Activated naive CD8-positive, alpha-beta T cell treated with anti-CD3 and anti-CD28 coated beads, Interleukin-2, amount 50 U/mL, for 24 hours (primary cell): ENCODE results near the gene KRT2.

ENCODE experiments used
- ATAC-seq: fragments of 150-1000 bp; cut with Tn5 transposase; one replicate; pipeline ENCODE4 v1.10.0; 2021
- DNase-seq: peaks from one replicate; pipeline ENCODE4 v3.0.0; 2021
- H3K27ac Mint-ChIP-seq: one replicate; pipeline ENCODE4 v1.8.0; 2021; ENCODE audit warnings: mild to moderate bottlenecking, mixed read lengths
- H3K27me3 Mint-ChIP-seq: one replicate; pipeline ENCODE4 v1.8.0; 2021; ENCODE audit warnings: mixed read lengths
- H3K36me3 Mint-ChIP-seq: one replicate; pipeline ENCODE4 v1.8.0; 2021; ENCODE audit warnings: low read depth, mixed read lengths
- H3K4me1 Mint-ChIP-seq: one replicate; pipeline ENCODE4 v1.8.0; 2021; ENCODE audit warnings: mixed read lengths
- H3K4me3 Mint-ChIP-seq: one replicate; pipeline ENCODE4 v1.8.0; 2021; ENCODE audit warnings: mild to moderate bottlenecking, moderate library complexity, mixed read lengths
- H3K9me3 Mint-ChIP-seq: one replicate; pipeline ENCODE4 v1.8.0; 2021; ENCODE audit warnings: mixed read lengths

The KRT2 gene

GRCh38 chr12:52663420-52663819 is 11.4 kb upstream of the KRT2 start:
- Mint-ChIP-seq H3K4me3 (no peak overlapping the region), H3K27ac (no peak overlapping the region), H3K9me3 (no peaks in the 10 kb centered on the region), H3K27me3 (no peaks in the 10 kb centered on the region), H3K36me3 (no peaks in the 10 kb centered on the region), H3K4me1 (peaks cover 7% of the 10 kb centered on the region)
- DNase-seq (no peak), ATAC-seq (no peak)

- no peaks in the 10 kb centered on the region for H3K36me3 Mint-ChIP-seq
- no peak overlapping the region for H3K27ac Mint-ChIP-seq
These were observed 10.9 kb upstream of the KRT2 start for GRCh38 chr12:52662918-52663229.

GRCh38 chr12:52662093-52662917 is 10.3 kb upstream of the KRT2 start:
- H3K27ac Mint-ChIP-seq, result no peak overlapping the region
- no peaks in the 10 kb centered on the region for H3K9me3 Mint-ChIP-seq
- no peaks in the 10 kb centered on the region for H3K27me3 Mint-ChIP-seq
- no peaks in the 10 kb centered on the region for H3K36me3 Mint-ChIP-seq
- DNase-seq, result no peak
- peaks cover 7% of the 10 kb centered on the region for H3K4me1 Mint-ChIP-seq
- H3K4me3 Mint-ChIP-seq, result no peak overlapping the region
- ATAC-seq, result no peak

More at GRCh38 chr12:52662918-52663229, 10.9 kb upstream of the KRT2 start:
- DNase-seq, result no peak
- no peak for ATAC-seq
- H3K9me3 Mint-ChIP-seq, result no peaks in the 10 kb centered on the region
- H3K27me3 Mint-ChIP-seq, result no peaks in the 10 kb centered on the region
- H3K4me1 Mint-ChIP-seq, result peaks cover 7% of the 10 kb centered on the region
- no peak overlapping the region for H3K4me3 Mint-ChIP-seq

DNA sequence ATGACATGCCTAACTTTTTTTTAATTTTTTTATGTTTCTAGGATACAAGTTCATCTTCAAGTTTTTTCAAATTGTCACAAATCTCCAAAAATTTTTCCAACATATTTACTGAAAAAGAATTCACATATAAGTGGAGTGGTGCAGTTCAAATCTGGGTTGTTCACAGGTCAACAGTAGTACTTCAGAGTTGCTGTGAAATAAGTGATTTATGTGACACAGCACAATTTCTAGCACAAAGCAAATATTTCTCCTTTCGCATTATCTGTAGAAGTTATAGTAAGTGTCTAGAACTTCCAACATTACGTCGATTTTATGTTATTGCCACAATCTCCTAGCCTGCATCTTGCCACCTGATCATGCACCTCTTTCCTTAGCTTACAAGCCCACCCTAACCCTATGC is 9.7 kb upstream of the KRT2 start:
- DNase-seq (no peak), ATAC-seq (no peak)
- no peaks in the 10 kb centered on the region for H3K9me3 Mint-ChIP-seq
- H3K4me1 Mint-ChIP-seq, result peaks cover 7% of the 10 kb centered on the region
- H3K27ac Mint-ChIP-seq, result no peak overlapping the region
- H3K4me3 Mint-ChIP-seq, result no peak overlapping the region
- no peaks in the 10 kb centered on the region for H3K27me3 Mint-ChIP-seq
- no peaks in the 10 kb centered on the region for H3K36me3 Mint-ChIP-seq

DNA sequence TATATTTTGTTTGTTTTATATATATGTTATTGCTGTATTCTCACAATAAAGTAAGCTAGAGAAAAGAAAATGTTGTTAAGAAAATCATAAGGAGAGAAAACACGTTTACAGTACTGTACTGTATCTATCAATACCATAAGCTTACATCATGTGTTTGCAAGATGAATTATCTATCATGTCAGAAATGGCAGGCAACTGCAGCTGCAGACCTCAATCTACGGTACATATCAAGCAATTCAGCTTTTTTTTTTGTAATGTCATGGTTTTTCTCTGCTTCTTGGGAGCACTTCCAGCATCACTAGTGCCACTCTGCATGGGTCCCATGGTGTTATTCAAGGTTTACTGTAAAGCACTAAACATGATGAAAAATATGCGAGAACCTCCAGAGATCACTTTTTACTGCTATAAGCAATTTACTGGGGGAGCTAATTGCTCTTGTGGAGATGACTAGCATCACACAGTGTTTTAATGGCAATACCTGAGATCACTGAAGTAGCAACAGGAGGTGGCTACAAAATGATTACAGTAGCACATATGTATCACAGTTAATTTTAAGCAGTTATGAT is 9.0 kb upstream of the KRT2 start:
- no peaks in the 10 kb centered on the region for H3K27me3 Mint-ChIP-seq
- ATAC-seq (no peak), DNase-seq (no peak)
- no peak overlapping the region for H3K27ac Mint-ChIP-seq
- no peaks in the 10 kb centered on the region for H3K36me3 Mint-ChIP-seq
- no peaks in the 10 kb centered on the region for H3K9me3 Mint-ChIP-seq
- H3K4me1 Mint-ChIP-seq, result peaks cover 7% of the 10 kb centered on the region
- no peak overlapping the region for H3K4me3 Mint-ChIP-seq

DNA sequence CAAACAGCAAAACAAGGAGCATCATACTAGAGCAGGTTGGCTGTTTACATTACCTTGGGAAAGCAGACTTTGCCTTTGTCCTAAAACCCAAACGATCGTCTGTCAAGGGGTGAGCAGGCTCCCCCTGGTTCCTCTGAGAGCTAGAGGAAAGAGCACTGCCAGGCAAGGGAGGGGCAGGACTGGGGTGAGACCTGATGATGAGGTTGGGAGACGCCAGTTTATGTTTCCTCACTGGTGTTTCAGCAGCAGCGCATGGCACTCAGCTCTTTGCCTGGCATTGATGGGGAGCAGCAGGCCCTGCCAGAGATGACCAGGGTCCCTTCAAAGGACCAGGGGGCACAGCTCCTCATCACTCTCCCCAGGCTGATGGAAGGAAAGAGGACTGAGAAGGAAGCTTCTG is 7.9 kb upstream of the KRT2 start:
- H3K4me3 Mint-ChIP-seq, result no peak overlapping the region
- no peaks in the 10 kb centered on the region for H3K36me3 Mint-ChIP-seq
- no peak overlapping the region for H3K27ac Mint-ChIP-seq
- ATAC-seq, result no peak
- DNase-seq, result no peak
- peaks cover 7% of the 10 kb centered on the region for H3K4me1 Mint-ChIP-seq
- no peaks in the 10 kb centered on the region for H3K27me3 Mint-ChIP-seq
- H3K9me3 Mint-ChIP-seq, result no peaks in the 10 kb centered on the region

- Mint-ChIP-seq H3K4me1 (peaks cover 7% of the 10 kb centered on the region), H3K4me3 (no peak overlapping the region), H3K9me3 (no peaks in the 10 kb centered on the region), H3K27ac (no peak overlapping the region), H3K36me3 (no peaks in the 10 kb centered on the region), H3K27me3 (no peaks in the 10 kb centered on the region)
- ATAC-seq (no peak), DNase-seq (no peak)
These were observed 7.4 kb upstream of the KRT2 start for GRCh38 chr12:52659395-52659794.

DNA sequence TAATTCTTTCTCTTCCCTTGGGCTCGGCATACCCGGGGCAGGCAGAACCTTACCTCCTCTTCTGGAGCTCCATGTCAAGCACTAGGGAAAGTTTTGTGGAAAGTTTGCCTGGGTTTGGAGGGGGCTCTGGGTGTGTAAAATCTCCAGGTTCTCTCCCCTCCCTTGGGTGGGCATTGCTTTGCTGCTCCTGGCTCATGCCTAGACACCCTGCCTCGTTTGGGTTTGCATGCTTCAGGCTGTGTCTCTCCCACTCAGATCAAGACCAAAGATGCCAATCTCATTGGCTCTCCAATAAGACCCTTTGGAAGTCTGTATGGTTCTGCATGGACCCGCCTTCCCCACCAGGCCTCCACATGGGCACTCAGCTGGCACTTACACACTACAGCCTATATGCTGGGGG is 6.2 kb upstream of the KRT2 start:
- Mint-ChIP-seq H3K4me3 (no peak overlapping the region), H3K27me3 (no peaks in the 10 kb centered on the region), H3K36me3 (no peaks in the 10 kb centered on the region), H3K4me1 (peaks cover 7% of the 10 kb centered on the region), H3K27ac (no peak overlapping the region), H3K9me3 (no peaks in the 10 kb centered on the region)
- ATAC-seq (no peak), DNase-seq (no peak)

DNA sequence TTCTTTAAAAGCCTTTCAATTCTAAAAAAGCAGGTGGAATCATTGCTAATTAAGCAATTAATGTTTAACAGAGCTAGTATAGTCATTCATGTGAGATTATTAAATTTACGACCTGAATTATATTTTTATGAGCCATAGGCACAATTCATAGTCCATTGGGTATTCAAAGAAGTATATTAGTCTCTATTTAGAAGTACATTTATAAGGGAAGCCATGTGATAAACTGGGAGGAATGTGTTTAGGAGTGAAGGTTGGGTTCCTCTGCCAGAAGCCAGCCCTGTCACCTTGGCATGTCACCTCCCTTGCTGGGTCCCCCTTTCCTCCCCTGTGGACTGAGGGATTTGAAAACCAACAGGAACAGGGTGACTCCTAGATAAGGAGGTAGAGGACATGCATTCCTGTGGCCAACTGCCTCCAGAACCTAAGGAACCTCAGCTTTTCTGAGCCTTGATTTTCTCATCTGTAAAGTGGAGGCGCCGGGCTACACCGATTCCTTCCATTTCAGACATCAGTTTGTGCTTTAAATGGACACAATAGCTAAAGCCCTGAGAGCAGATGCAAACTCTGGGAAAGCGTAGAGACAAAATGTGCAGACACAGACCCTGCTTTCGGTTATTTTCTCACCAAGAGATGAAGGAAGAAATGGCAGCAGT is 5.4 kb upstream of the KRT2 start:
- Mint-ChIP-seq H3K36me3 (no peaks in the 10 kb centered on the region), H3K9me3 (no peaks in the 10 kb centered on the region), H3K4me3 (no peak overlapping the region), H3K4me1 (peaks cover 6% of the 10 kb centered on the region), H3K27ac (no peak overlapping the region), H3K27me3 (no peaks in the 10 kb centered on the region)
- no peak for DNase-seq
- no peak for ATAC-seq

DNA sequence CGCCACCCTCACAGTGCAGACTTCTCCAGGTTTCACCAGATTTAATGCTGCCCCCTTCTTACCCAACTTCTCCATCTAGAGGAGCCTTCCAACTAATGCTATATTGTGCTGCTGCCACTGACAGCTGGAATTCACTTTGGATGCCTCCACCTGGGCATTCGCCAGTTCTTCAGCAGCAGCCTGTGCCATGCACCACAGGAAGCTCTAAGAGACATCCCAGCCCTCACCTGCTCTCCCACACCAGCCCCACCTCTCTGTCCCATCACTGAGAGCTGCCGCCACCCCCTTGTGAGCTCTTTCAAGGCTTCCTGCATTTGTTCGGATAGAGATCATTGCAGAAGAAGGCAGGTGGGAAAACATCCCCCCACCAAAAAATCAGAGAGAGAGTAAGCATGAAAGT is 4.6 kb upstream of the KRT2 start:
- H3K4me1 Mint-ChIP-seq, result no peaks in the 10 kb centered on the region
- H3K27me3 Mint-ChIP-seq, result no peaks in the 10 kb centered on the region
- no peak overlapping the region for H3K27ac Mint-ChIP-seq
- no peaks in the 10 kb centered on the region for H3K36me3 Mint-ChIP-seq
- no peak overlapping the region for H3K4me3 Mint-ChIP-seq
- no peak for ATAC-seq
- DNase-seq, result no peak
- H3K9me3 Mint-ChIP-seq, result no peaks in the 10 kb centered on the region

DNA sequence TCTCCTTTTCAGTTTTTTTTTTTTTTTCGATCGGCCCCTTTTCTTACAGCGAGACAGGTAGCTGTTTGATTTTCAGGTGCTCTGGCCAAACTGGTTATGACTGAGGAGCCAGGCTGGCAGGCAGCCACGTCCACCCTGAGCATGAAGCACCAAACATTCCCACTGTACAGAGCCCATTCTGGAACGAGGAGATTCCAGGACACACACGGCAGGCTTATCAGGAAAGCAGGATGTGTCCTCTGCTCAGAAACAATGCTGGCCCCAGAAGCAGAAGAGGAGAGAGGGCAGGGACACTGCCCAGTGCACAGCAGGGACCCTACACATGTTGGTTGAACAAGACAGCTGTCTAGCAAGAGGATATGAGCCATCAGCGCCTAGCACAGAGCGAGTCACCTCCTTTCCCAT is 3.7 kb upstream of the KRT2 start:
- Mint-ChIP-seq H3K27ac (no peak overlapping the region), H3K4me1 (no peaks in the 10 kb centered on the region), H3K27me3 (no peaks in the 10 kb centered on the region), H3K36me3 (no peaks in the 10 kb centered on the region), H3K4me3 (no peak overlapping the region), H3K9me3 (no peaks in the 10 kb centered on the region)
- DNase-seq (no peak), ATAC-seq (no peak)

GRCh38 chr12:52655251-52655650 is 3.2 kb upstream of the KRT2 start:
- H3K36me3 Mint-ChIP-seq, result no peaks in the 10 kb centered on the region
- H3K27ac Mint-ChIP-seq, result no peak overlapping the region
- H3K4me1 Mint-ChIP-seq, result no peaks in the 10 kb centered on the region
- ATAC-seq (peak; percentile 46), DNase-seq (no peak)
- no peaks in the 10 kb centered on the region for H3K9me3 Mint-ChIP-seq
- H3K27me3 Mint-ChIP-seq, result no peaks in the 10 kb centered on the region
- no peak overlapping the region for H3K4me3 Mint-ChIP-seq

DNA sequence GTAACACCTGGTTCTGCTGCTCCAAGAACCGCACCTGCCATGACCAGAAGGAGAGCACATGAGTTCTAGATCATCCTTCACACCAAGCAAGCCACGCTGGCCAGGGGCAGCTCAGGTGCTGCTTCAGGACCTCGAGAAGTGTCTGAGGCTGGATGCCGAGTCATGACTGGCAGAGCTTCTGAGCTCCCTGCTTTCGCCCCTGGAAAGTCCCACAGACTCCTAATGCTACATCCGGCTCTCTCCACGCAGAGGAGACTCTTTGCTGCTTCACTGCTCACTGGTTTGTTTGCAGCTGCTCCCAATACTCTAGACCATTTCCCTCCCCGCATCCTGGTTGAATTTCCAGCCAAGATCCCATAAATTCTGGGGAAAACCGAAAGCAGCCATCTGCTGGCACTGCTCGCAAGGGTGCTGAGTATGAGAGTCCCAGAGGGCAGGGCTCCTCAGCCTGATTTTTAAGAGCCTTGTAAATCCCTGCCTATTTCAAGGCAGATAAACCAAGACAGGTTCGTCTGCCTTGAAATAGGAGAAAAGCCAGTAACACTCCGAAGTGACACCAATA is 1.4 kb downstream of the KRT2 start:
- no peaks in the 10 kb centered on the region for H3K9me3 Mint-ChIP-seq
- ATAC-seq (no peak), DNase-seq (no peak)
- no peak overlapping the region for H3K4me3 Mint-ChIP-seq
- H3K27me3 Mint-ChIP-seq, result no peaks in the 10 kb centered on the region
- no peak overlapping the region for H3K27ac Mint-ChIP-seq
- H3K36me3 Mint-ChIP-seq, result no peaks in the 10 kb centered on the region
- peaks cover 34% of the 10 kb centered on the region for H3K4me1 Mint-ChIP-seq

- Mint-ChIP-seq H3K36me3 (no peaks in the 10 kb centered on the region), H3K4me3 (no peak overlapping the region), H3K27me3 (no peaks in the 10 kb centered on the region), H3K27ac (no peak overlapping the region), H3K9me3 (no peaks in the 10 kb centered on the region), H3K4me1 (peaks cover 48% of the 10 kb centered on the region)
- ATAC-seq (no peak), DNase-seq (no peak)
These were observed 2.9 kb downstream of the KRT2 start for GRCh38 chr12:52649066-52649465.

DNA sequence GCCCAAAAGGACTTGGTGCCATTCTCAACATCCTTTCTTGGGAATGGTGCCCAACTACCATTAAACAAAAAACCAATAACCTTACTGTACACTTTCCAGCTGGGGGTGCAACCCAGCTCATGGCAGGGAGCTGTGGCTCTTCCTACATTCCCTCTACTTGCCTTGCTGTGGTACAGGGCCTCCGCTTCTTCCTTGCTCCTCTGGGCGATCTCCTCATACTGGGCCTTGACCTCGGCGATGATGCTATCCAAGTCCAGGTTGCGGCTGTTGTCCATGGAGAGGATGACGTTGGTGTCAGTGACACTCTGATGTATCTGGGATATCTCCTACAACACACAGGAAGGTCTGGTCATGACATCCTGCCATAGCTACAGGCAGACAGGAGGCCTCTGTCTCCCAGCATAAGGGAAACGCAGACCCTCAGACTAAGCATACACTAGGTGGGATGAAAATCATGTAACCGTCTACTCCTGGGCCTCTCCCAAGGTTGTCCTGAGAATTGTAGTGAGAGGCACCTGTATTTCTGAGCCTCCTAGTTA is 3.9 kb downstream of the KRT2 start:
- H3K27ac Mint-ChIP-seq, result no peak overlapping the region
- H3K27me3 Mint-ChIP-seq, result no peaks in the 10 kb centered on the region
- DNase-seq (no peak), ATAC-seq (no peak)
- H3K36me3 Mint-ChIP-seq, result no peaks in the 10 kb centered on the region
- H3K4me3 Mint-ChIP-seq, result no peak overlapping the region
- H3K4me1 Mint-ChIP-seq, result peaks cover 51% of the 10 kb centered on the region
- H3K9me3 Mint-ChIP-seq, result no peaks in the 10 kb centered on the region
